T47D (cell line): ENCODE measurements around the gene CYTH4.

Experiments used
- DNase-seq, 2 experiments: peaks; one replicate each; pipeline versions ENCODE4 v3.0.0 to v3.0.0-alpha.2; 2011 to 2012; ENCODE audit warnings: low read depth in 1 of 2, low spot score in 1 of 2
- JUND ChIP-seq: IDR thresholded peaks from 2 replicates; pipeline ENCODE4 v1.6.1; 2012; ENCODE audit warnings: low read depth
- in situ Hi-C: cut with HindIII; loops from 2 replicates; pipeline ENCODE4 v1.10.0; 2016; ENCODE audit warnings: low sequenced_read_pairs, low pct_unique_long_range_greater_than_20kb

CYTH4 gene

DNA sequence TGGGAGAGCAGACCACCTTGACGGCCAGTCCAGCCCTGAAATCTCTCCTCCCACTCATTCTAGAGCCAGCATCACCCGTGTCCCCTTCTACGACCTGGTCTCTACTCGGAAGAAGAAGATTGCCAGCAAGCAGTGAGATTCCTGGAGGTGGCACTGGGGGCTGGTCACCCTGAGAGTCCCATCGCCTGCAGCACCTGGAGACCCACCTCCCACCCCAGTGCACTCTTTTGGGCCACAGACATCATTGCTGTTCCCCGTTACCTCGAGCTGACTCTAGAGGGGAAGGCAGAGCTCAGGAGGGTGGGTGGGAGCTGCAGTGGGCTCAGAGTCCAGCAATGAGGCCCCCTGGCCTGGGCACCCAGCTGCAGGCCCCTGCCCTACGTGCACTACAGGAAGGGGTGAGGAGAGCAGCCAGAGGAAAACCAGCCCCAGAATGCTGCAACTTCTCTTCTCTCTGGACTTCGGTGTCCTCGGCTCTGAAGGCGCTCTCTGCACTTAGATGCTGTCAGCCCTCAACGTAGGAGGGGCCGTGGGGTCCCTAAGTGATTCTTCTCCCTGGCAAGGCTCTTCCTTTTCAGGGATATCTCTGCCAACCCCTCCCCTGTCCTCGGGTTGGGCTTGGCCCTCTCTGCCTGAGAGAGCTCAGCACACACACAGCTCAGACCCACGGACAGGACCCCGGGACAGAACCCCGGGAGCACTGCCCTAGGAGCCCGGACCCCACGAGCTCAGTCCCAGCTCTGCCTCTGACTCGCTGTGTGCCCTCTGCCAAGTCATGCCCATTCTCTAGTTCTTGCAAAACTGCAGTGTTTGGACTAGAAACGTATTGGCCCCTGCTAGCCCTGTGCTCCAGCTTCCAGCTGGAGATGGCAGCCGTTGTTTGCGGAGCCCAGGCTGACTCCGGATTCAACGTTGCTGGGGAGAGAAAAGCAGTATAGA lies 31.3 kb downstream of the CYTH4 start:
- no peak for TF ChIP-seq JUND
- in situ Hi-C loops: no loop called here

GRCh38 chr22:37314315-37315074 lies 32.2 kb downstream of the CYTH4 start:
- no peak for DNase-seq
- TF ChIP-seq JUND: no peak
- in situ Hi-C loops: no loop called here

More for the DNA sequence above, 31.3 kb downstream of the CYTH4 start:
- no peak for DNase-seq

DNA sequence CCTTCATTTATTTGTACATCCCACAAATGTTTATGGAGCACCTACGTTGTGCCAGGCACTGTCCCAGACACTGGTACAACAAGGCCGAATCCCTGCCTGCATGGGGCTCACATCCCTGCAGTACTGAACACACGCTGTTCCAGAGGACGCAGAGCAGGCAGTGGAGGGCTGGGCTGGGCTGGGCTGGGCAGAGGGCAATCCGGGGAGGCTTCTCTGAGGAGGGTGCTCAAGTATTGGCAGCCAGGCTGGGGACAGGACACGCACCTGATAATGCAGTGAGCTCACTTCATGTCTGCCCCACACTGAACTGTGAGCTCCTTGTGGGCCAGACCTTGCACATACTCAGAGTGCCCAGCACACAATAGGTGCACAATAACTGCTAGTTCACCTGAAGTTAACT lies 34.1 kb downstream of the CYTH4 start:
- in situ Hi-C loops: no loop called here
- no peak for DNase-seq
- no peak for TF ChIP-seq JUND

- in situ Hi-C loops: no loop called here
Observed at GRCh38 chr22:37316875-37317371, 34.6 kb downstream of the CYTH4 start.

GRCh38 chr22:37317698-37318210 lies 35.4 kb downstream of the CYTH4 start:
- in situ Hi-C loops: no loop called here
- DNase-seq: no peak
- TF ChIP-seq JUND: no peak

More at GRCh38 chr22:37316875-37317371, 34.6 kb downstream of the CYTH4 start:
- peak; percentile 83 to 84 for DNase-seq
- no peak for TF ChIP-seq JUND

DNA sequence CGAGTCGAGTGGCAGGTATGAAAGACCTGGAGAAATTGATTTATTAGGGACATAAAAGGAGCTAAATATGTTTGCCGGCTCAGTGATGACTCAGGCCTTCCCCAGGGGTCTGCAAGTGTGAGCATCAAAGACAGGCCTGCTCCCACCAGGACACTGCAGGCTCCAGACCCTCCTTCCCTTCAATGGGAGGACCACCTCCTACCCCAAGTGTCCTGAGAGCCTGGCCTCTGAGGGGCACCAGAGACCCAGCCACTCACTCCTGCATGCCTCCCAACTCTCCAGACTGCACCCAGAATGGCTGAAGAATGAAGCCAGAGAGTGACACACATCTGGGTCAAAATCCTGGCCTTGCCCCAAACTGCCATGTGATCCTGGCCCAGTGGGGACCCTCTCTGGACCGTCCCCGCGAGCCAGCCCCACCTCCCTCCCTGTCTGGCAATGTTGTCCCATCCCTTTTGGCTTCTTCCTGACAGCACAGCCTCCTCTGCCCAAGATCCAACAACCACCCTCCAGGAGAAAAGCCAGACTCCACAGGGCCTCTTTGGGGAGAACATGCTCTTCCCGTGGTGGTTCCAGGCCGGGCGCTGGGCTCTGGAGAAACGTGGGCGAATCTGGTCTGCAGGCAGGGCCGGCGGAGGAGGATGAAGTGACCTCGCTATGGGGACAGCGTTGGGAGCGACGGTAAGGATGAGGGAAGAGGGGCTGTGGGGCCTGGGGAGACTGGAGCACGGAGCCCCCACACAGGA lies 36.2 kb downstream of the CYTH4 start:
- DNase-seq: no peak
- in situ Hi-C loops: no loop called here
- no peak for TF ChIP-seq JUND

DNA sequence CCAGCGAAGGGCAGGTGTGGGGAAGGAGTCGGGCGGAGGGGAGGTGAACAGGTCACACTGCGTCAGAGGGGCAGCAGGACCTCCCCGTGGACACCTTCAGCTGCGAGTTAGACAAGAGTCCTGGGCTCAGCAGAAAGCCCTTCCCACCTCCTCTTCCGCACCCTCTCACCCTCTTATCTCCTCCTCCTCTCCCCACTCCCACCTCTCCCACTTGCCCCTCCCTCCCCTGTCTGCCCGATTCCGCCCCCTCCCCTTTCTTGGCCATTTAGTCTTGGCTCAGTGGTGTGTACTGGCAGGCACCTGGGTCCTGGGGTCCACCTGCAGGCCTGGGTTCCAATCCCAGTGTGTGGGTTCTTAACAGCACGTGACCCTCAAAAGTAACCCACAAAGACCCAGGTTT lies 37.2 kb downstream of the CYTH4 start:
- in situ Hi-C loops: no loop called here
- TF ChIP-seq JUND: no peak
- DNase-seq: no peak

- peak in 1 of 2 experiments; percentile 29 for DNase-seq
- in situ Hi-C loops: no loop called here
- TF ChIP-seq JUND: no peak
Observed at GRCh38 chr22:37320726-37321677, 38.7 kb downstream of the CYTH4 start.

DNA sequence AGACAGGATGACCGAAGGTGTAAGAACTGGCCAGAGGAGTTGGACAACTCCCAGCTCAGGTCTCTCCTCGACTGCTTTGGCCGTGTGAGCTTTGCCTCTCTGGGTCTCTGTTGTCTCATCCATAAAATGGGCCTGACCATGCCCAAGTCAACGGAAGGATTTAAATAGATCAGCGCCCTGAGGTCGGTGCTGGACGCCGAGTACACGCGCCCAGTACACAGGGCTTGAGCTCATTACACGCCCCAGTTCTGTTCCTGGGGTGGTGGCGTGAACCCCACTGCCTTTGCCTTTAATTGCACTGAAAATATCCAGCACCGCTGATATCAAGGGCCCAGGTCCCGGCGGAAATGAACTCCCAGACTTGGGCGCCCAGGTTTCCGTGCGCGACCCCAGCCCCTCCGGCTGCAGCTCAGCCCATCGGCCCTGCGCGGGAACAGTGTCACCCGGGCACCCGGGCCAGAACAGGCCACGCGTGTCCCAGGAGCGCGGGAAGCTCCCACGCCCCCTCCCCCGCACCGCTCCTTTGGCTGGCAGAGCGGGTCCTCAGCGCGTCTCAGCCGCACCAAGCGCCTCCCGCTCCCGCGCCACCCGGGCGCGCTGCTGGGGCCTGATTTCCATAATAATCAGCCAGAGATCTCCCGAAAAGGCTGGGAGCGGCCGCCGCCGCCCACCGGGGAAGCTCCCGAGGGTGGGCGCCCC lies 42.2 kb downstream of the CYTH4 start:
- DNase-seq: no peak
- in situ Hi-C loops: no loop called here
- no peak for TF ChIP-seq JUND

GRCh38 chr22:37325039-37325395 lies 42.7 kb downstream of the CYTH4 start:
- no peak for DNase-seq
- no peak for TF ChIP-seq JUND
- in situ Hi-C loops: no loop called here

GRCh38 chr22:37326726-37327125 lies 44.4 kb downstream of the CYTH4 start:
- TF ChIP-seq JUND: no peak
- no peak for DNase-seq
- in situ Hi-C loops: no loop called here
